ENCODE data around the gene C3orf20.

C3orf20 gene

GRCh38 chr3:14793126-14793857 is 118.4 kb downstream of the C3orf20 start:
- no peak overlapping the region for H3K27ac Mint-ChIP-seq
- H3K4me3 Mint-ChIP-seq: no peak overlapping the region
- no peaks in the 10 kb centered on the region for H3K9me3 Mint-ChIP-seq
- H3K36me3 Mint-ChIP-seq (ENCODE audit: low read depth): no peaks in the 10 kb centered on the region
- DNase-seq: no peak
- H3K27me3 Mint-ChIP-seq (ENCODE audit: low read depth, poor library complexity): peaks cover 49% of the 10 kb centered on the region
- peaks cover 36% of the 10 kb centered on the region for H3K4me1 Mint-ChIP-seq
- TF ChIP-seq CTCF (IDR thresholded peaks at IDR 0.05): no peak

GRCh38 chr3:14793858-14794234 is 118.9 kb downstream of the C3orf20 start:
- Mint-ChIP-seq H3K27ac (no peak overlapping the region), H3K4me3 (no peak overlapping the region), H3K36me3 (ENCODE audit: low read depth) (no peaks in the 10 kb centered on the region), H3K27me3 (ENCODE audit: low read depth, poor library complexity) (peaks cover 49% of the 10 kb centered on the region), H3K9me3 (peaks cover under 1% of the 10 kb centered on the region), H3K4me1 (peaks cover 37% of the 10 kb centered on the region)
- DNase-seq: no peak
- TF ChIP-seq CTCF (IDR thresholded peaks at IDR 0.05): no peak

GRCh38 chr3:14794435-14794834 is 119.5 kb downstream of the C3orf20 start:
- DNase-seq: no peak
- Mint-ChIP-seq H3K27ac (no peak overlapping the region), H3K4me1 (peaks cover 37% of the 10 kb centered on the region), H3K36me3 (ENCODE audit: low read depth) (no peaks in the 10 kb centered on the region), H3K4me3 (no peak overlapping the region), H3K9me3 (peaks cover 6% of the 10 kb centered on the region), H3K27me3 (ENCODE audit: low read depth, poor library complexity) (peaks cover 43% of the 10 kb centered on the region)
- no peak for TF ChIP-seq CTCF (IDR thresholded peaks at IDR 0.05)

- TF ChIP-seq CTCF (IDR thresholded peaks at IDR 0.05): no peak
- no peak for DNase-seq
- Mint-ChIP-seq H3K27ac (no peak overlapping the region), H3K4me3 (no peak overlapping the region), H3K4me1 (peaks cover 37% of the 10 kb centered on the region), H3K36me3 (ENCODE audit: low read depth) (no peaks in the 10 kb centered on the region), H3K9me3 (peaks cover 10% of the 10 kb centered on the region), H3K27me3 (ENCODE audit: low read depth, poor library complexity) (peaks cover 37% of the 10 kb centered on the region)
These were observed 121.1 kb downstream of the C3orf20 start for GRCh38 chr3:14795996-14796395.

- H3K27ac Mint-ChIP-seq: peak overlapping the region; percentile 90
- peaks cover 10% of the 10 kb centered on the region for H3K9me3 Mint-ChIP-seq
- H3K4me1 Mint-ChIP-seq: peaks cover 33% of the 10 kb centered on the region
- H3K27me3 Mint-ChIP-seq (ENCODE audit: low read depth, poor library complexity): peaks cover 37% of the 10 kb centered on the region
- no peaks in the 10 kb centered on the region for H3K36me3 Mint-ChIP-seq (ENCODE audit: low read depth)
- no peak for TF ChIP-seq CTCF (IDR thresholded peaks at IDR 0.05)
- H3K4me3 Mint-ChIP-seq: no peak overlapping the region
- DNase-seq: peak; percentile 46
These were observed 121.6 kb downstream of the C3orf20 start for GRCh38 chr3:14796403-14797077.

Data from nephron progenitor cell (in vitro differentiated cells).